ENCODE results near the gene EXOC2. TPM values are rescaled to one million over a fixed set of nuclear protein-coding genes. Genes with fewer than 3 reads are reported as not detected.

EXOC2 gene
- total RNA-seq, 4 donors from 2014 or later, result 10.3 to 23.9 (median 19.1) TPM

GRCh38 chr6:548091-548490 is 144.8 kb downstream of the EXOC2 start:
- TF ChIP-seq CTCF (IDR thresholded peaks at IDR 0.05) (no peak), POLR2A (IDR thresholded peaks at IDR 0.05) (no peak)
- H3K36me3 ChIP-seq, result peaks cover 0 to 26% (median 0%) of the 10 kb centered on the region in 3 donors

GRCh38 chr6:540490-540889 is 152.4 kb downstream of the EXOC2 start:
- Histone ChIP-seq H3K27ac (no peak overlapping the region), H3K4me3 (no peak overlapping the region), H3K36me3 (peaks cover 0 to 28% (median 0%) of the 10 kb centered on the region in 3 donors), H3K4me1 (no peaks in the 10 kb centered on the region), H3K9me3 (no peaks in the 10 kb centered on the region), H3K27me3 (no peaks in the 10 kb centered on the region)
- no peak for DNase-seq
- TF ChIP-seq POLR2A (IDR thresholded peaks at IDR 0.05) (no peak), CTCF (IDR thresholded peaks at IDR 0.05) (no peak)

More at GRCh38 chr6:548091-548490, 144.8 kb downstream of the EXOC2 start:
- DNase-seq, result no peak
- Histone ChIP-seq H3K27ac (no peak overlapping the region), H3K27me3 (no peaks in the 10 kb centered on the region), H3K4me3 (no peak overlapping the region), H3K4me1 (no peaks in the 10 kb centered on the region), H3K9me3 (no peaks in the 10 kb centered on the region)

- TF ChIP-seq POLR2A (IDR thresholded peaks at IDR 0.05) (no peak), CTCF (IDR thresholded peaks at IDR 0.05) (no peak)
- Histone ChIP-seq H3K9me3 (no peaks in the 10 kb centered on the region), H3K4me3 (no peak overlapping the region), H3K27ac (no peak overlapping the region), H3K4me1 (no peaks in the 10 kb centered on the region), H3K27me3 (no peaks in the 10 kb centered on the region), H3K36me3 (peaks cover 0 to 8% (median 0%) of the 10 kb centered on the region in 3 donors)
- DNase-seq, result no peak
These were observed 155.8 kb downstream of the EXOC2 start for GRCh38 chr6:537114-537513.

- Histone ChIP-seq H3K9me3 (no peaks in the 10 kb centered on the region), H3K4me1 (no peaks in the 10 kb centered on the region), H3K36me3 (no peaks in the 10 kb centered on the region), H3K27ac (no peak overlapping the region), H3K27me3 (no peaks in the 10 kb centered on the region), H3K4me3 (no peak overlapping the region)
- DNase-seq, result no peak
- TF ChIP-seq CTCF (IDR thresholded peaks at IDR 0.05) (no peak), POLR2A (IDR thresholded peaks at IDR 0.05) (no peak)
These were observed 162.5 kb downstream of the EXOC2 start for GRCh38 chr6:530425-530824.

GRCh38 chr6:528989-529388 is 163.9 kb downstream of the EXOC2 start:
- Histone ChIP-seq H3K27ac (no peak overlapping the region), H3K27me3 (no peaks in the 10 kb centered on the region), H3K36me3 (no peaks in the 10 kb centered on the region), H3K4me1 (no peaks in the 10 kb centered on the region), H3K9me3 (no peaks in the 10 kb centered on the region), H3K4me3 (no peak overlapping the region)
- TF ChIP-seq CTCF (IDR thresholded peaks at IDR 0.05) (no peak), POLR2A (IDR thresholded peaks at IDR 0.05) (no peak)
- no peak for DNase-seq

Data from Peyer's patch (tissue), 4 donors.